SH-SY5Y (cell line): Measurements from ENCODE around the gene GSTK1.

Source experiments
- GATA2 ChIP-seq: IDR thresholded peaks from 2 replicates; pipeline ENCODE4 v1.6.1; 2011; ENCODE audit warnings: mild to moderate bottlenecking, low read depth, low read length
- GATA3 ChIP-seq: IDR thresholded peaks from 2 replicates; pipeline ENCODE4 v1.6.1; 2011; ENCODE audit warnings: low read depth, mild to moderate bottlenecking, low read length, moderate library complexity

The GSTK1 gene

DNA sequence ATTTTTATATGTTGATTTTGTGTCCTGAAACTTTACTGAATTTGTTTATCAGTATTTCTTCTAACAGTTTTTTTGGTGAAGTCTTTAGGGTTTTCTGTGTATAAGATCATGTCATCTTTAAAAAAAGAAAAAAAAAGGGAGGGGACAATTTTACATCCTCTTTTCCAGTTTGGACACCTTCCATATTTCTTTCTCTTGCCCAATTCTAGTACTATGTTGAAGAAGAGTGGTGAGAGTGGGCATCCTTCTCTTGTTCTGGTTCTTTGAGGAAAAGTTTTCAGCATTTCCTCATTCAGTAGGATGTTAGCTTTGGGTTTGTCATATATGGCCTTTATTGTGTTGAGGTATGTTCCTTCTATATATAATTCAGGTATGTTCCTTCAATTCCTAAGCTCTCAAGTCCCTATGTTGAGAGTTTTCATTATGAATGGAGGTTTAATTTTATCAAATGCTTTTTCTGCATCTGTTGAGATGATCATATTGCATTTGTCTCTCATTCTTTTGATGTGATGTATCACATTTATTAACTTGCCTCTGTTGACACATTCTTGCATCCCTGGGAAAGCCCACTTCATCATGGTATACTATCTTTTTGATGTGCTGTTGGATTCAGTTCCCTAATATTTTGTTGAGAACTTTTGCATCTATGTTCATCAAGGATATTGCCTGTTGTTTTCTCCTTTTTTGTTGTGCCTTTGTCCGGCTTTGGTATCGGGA is 29.3 kb upstream of the GSTK1 start:
- TF ChIP-seq GATA2, result no peak
- TF ChIP-seq GATA3, result no peak

DNA sequence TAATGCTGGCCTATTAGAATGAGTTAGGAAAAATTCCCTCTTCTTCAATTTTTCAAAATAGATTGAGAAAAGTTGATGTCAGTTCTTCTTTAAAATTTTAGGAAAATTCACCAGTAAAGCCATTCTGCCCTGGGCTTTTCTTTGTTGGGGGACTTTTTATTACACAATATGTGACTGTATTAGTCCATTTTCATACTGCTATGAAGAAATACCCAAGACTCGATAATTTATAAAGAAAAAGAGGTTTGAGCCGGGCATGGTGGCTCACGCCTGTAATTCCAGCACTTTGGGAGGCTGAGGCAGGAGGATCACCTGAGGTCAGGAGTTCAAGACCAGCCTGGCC is 28.7 kb upstream of the GSTK1 start:
- TF ChIP-seq GATA3 (no peak), GATA2 (no peak)

DNA sequence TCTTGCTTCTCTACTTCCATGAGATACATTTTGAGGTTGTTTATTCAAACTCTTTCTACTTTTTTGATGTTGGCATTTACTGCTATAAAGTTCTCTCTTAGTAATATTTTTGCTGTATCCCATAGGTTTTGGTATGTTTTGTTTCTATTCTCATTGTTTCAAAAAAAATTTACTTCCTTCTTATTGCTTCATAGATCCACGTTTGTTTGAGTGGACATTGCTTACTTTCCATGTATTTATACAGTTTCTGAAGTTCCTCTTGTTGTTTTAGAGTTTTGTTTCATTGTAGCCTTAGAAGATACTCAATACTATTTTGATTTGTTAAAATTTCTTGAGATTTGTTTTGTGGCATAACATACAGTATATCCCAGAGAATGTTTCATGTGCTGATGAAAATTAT is 27.7 kb upstream of the GSTK1 start:
- TF ChIP-seq GATA3 (no peak), GATA2 (no peak)

DNA sequence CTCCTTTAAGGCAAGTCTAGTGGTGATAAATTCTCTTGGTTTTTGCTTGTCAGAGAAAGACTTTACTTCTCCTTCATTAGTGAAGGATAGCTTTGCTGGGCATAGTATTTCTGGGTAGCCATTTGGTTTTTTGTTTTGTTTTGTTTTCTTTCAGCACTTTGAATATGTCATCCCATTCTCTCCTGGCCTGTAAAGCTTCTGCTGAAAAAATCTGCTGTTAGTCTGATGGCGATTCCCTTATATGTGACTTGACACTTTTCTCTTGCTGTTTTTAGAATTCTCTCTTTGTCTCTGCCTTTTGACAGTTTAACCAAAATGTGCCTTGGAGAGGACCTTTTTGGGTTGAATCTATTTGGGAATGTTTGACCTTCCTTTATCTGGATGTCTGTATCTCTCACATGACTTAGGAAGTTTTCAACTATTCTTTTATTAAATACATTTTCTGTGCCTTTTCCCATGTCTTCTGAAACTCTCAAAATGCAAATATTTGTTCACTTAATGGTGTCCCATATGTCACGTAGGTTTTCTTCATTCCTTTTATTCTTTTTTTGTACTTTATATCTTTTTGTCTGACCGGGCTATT is 26.7 kb upstream of the GSTK1 start:
- no peak for TF ChIP-seq GATA2
- no peak for TF ChIP-seq GATA3

DNA sequence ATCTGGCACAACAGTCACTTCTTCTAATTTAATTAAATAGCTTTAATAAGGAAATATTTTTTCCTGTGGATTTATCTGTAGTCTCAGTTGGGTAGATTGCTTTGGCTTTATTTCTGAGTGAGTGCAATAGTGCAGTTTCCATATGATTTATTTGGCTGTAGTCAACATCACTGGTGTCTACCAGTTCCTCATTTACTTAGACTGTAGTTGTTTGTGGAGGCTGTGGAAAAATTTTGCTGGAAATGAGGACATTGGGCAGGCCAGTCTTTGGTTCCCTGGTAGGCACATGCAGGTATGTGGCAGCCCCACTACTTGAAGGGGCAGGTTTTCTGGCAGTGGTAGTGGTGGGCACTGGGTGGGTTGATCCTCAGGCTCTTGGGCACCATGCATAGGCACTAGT is 25.9 kb upstream of the GSTK1 start:
- TF ChIP-seq GATA2, result no peak
- TF ChIP-seq GATA3, result no peak

DNA sequence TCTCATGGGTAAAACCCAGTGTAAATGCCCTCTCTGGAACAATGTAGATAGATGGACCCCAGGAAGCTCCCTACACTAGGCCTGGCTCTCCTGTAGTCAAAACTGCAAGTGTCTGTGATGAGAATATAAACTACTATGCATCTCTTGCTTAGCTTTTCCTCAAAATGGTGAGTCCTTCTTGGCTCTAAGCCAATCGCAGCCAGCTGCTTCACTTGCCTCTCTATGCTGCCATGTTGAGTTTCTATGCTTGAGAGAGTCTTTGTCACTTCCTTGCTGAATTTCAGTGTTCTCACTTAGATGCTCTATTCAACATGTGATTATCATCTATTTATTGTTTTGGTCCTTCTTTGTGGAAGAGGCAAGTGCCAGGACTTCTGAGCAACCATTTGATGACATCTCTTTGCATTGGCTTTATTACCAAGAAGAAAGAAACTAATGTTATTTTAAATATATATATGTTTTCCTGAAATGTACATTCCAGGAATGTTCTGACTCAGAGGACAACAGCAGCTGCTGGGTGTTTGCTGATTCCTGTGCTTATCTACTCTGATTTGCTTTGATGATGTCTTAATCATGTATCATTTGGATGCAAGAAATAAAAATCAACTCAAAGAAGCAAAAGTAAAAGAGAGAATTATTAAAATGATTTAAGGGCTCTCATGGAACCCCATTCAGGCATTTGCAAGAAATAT is 24.8 kb upstream of the GSTK1 start:
- TF ChIP-seq GATA3, result no peak
- TF ChIP-seq GATA2, result no peak

DNA sequence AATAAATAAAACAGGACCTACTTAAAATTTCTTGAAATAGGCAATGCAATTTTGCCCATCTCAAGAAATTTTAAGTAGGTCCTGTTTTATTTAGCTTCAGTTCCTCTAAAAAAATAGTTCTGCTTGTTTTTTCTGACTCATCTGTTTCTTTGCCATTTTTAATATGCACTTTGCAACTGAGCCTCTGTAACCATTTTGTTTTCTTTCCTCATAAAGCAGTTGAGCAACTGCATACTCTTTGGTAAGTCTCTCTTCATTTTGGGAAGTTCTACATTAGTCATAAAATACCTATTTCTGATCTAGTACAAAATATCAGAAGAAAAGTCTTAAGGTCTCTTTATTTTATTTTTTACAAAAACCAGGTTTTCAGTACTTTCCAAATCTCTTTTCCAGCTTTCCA is 23.4 kb upstream of the GSTK1 start:
- TF ChIP-seq GATA3 (no peak), GATA2 (no peak)

DNA sequence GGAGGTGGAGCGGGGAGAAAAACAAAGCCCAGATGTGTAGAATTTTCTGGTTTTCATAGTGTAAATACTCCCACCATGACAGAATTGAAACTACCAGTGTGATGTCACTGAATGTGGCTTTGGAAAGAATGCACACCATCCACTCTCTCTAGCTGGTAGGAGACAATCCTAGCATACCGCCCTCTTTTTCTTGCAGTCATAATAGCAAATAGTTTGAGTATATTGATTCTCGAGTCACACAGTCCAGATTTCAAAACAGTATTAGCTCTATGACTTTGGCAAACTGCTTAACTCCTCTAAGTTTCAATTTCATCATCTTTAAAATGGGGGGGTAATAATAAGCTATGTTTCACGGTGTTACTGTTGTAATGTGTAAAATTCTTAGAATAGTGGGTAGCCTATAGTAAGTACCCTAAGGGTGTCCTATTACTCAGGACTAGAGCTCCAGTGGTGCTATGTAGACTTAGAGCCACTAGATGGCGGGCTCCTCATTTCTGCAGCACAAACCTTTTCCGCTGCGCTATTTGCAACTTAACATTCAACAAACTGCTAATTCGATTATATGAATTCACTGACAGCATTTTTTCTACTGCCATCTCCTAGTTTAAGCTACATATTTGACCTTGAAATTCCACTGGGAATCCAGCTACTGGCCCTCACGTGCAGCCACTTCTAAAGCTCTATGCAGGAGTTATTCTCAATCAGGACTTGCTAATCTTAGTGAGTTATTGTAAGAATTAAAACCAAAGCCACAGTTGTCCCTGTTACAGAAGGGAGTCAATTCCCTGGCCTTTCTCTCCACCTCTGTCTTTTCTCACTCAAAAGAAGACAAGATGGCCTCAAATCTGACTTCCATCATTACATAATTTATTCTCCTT is 22.7 kb upstream of the GSTK1 start:
- TF ChIP-seq GATA2 (no peak), GATA3 (no peak)

DNA sequence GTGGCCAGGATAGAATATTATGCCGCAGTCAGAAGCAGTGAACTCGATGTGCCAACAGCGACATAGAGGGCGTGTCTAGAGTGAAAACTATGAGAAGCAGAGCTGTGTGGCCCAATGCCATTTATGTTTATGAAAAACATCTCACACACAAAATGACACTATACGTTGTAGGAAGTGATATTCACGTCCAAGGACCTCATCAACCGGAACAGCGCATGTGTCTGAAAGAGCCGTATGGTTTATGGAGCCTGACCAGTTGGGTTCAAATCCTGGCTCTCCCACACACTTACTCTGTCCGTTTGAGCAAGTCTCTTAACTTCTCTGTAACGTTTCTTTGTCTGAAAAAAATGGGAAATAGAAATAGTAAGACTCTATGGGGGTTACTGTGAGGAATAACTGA is 20.9 kb upstream of the GSTK1 start:
- TF ChIP-seq GATA2, result no peak
- TF ChIP-seq GATA3, result no peak

DNA sequence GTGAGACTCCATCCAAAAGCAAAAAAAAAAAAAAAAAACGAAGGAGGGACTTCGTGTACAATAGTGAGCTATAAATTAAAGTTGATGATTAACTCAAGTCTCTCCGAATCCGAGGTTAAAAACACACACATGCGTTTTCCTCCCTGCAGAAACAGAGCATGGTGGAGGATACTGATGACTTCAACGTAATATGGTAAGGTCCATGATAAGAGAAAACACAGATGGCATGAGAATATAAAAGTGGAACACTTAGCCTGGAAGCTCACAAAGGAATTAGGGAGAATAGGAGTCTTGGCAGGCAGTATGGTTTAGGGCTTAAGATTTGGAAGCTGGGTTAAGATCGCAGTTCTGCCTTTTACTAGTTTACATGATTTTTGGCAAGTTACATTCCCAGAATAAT is 20.1 kb upstream of the GSTK1 start:
- TF ChIP-seq GATA3 (no peak), GATA2 (no peak)

DNA sequence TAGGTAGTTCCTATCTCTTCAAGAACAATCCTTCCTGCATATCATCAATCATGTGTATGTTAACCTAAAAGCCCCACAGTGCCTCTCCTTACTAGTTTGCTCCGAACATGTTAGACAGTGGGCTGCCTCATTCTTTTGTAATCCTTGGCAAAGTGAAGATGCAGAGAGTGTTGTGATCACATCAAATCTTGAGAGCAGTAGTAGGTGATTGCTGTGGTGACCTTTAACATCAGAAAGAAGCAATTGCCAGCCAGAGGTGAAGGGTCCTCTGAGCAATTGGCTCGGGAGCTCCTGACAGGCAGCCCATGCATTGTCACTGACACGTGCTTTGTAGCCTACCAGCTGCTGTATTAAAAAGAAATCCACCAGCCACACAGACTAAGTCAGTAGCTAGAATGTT is 19.6 kb upstream of the GSTK1 start:
- TF ChIP-seq GATA3, result no peak
- TF ChIP-seq GATA2, result no peak

DNA sequence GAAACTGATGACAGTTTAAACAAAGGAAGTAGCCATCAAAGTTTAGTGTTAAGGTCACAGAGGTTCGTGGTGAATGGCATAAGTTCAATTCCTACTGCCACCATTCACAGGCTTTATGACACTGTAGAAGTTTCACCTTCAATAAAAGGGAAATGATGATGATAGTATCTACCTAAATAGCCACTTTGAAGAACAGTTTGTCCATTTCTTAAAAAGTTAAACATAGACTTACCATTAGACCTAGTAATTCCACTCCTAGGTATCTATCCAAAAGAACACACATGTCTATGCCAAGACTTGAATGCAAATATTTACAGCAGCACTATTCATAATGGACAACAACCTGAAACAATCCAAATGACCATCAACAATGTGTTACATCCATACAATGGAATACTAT is 18.9 kb upstream of the GSTK1 start:
- no peak for TF ChIP-seq GATA3
- TF ChIP-seq GATA2, result no peak

DNA sequence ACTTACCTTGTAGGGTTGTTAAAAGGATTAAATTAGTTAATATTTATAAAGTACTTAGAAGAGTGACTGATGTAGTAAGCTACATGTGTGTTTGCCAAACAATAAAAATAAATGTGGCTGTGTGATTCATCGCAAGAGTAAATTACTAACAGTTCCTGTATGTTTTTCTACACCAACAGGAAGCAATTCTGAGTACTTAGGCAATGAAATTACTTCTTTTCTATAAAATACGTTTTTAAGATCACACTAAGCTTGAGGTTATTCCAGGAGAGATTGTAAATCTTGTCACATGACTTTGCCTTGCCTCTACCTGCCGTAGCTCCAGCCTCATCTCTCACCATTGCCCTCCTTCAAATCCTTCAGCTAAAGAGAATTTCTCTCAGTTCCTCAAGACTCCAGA is 18.1 kb upstream of the GSTK1 start:
- no peak for TF ChIP-seq GATA3
- no peak for TF ChIP-seq GATA2

DNA sequence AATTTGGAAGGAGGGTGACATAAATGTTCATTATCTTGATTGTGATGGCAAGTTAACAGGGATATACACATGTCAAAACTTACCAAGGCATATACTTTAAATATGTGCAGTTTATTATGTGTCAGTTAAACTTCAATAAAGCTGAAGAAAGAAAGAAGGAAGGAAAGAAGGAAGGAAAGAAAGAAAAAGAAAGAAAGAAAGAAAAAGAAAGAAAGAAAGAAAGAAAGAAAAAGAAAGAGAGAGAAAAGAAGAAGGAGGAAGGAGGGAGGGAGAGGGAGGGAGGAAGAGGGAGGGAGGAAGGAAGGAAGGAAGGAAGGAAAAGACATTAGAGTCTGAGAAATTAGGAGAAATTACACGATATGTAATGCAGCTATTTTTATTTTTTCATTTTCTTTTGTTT is 15.9 kb upstream of the GSTK1 start:
- TF ChIP-seq GATA3, result no peak
- no peak for TF ChIP-seq GATA2
